GM19035 (cell line): Measurements from ENCODE around the gene AKAP13.
A peak's percentile ranks its signal among the peaks of the same experiment; 100 is the strongest.
"Not testable (repeated sequence)": the region's sequence is repeated elsewhere in the genome, so short reads cannot be mapped to it uniquely, and the experiment has no call there.

Experiments used
- ATAC-seq: cut with Tn5 transposase; IDR thresholded peaks from one replicate; pipeline ENCODE4 v1.9.1; 2021; ENCODE audit not compliant: unreplicated experiment

The AKAP13 gene

GRCh38 chr15:85380217-85380811 is at the start of gene AKAP13:
TSS of gene AKAP13 (plus strand) at chr15:85380603. CDS start at chr15:85485721, 105,118 bp downstream.
- peak; percentile 87 for ATAC-seq

GRCh38 chr15:85330901-85331588 is 49.4 kb upstream of the AKAP13 start:
- ATAC-seq, result peak; percentile 61

GRCh38 chr15:85331655-85332285 is 48.6 kb upstream of the AKAP13 start:
- peak; percentile 7 for ATAC-seq

GRCh38 chr15:85333132-85333831 is 47.1 kb upstream of the AKAP13 start:
- ATAC-seq, result no peak

GRCh38 chr15:85334241-85334640 is 46.2 kb upstream of the AKAP13 start:
- ATAC-seq, result no peak

- ATAC-seq, result no peak
Measured at GRCh38 chr15:85335193-85335942, 45.0 kb upstream of the AKAP13 start.

GRCh38 chr15:85336880-85337279 is 43.5 kb upstream of the AKAP13 start:
- no peak for ATAC-seq

GRCh38 chr15:85337425-85338074 is 42.9 kb upstream of the AKAP13 start:
- ATAC-seq, result no peak

- ATAC-seq, result no peak
Measured at GRCh38 chr15:85340321-85340665, 40.1 kb upstream of the AKAP13 start.

- no peak for ATAC-seq
Measured at GRCh38 chr15:85340852-85341251, 39.6 kb upstream of the AKAP13 start.

- not testable (repeated sequence) for ATAC-seq
Measured at GRCh38 chr15:85342163-85342562, 38.2 kb upstream of the AKAP13 start.

- not testable (repeated sequence) for ATAC-seq
Measured at GRCh38 chr15:85343443-85343842, 37.0 kb upstream of the AKAP13 start.

- not testable (repeated sequence) for ATAC-seq
Measured at GRCh38 chr15:85344241-85344640, 36.2 kb upstream of the AKAP13 start.

GRCh38 chr15:85344653-85345114 is 35.7 kb upstream of the AKAP13 start:
- ATAC-seq, result not testable (repeated sequence)

- ATAC-seq, result not testable (repeated sequence)
Measured at GRCh38 chr15:85345196-85345918, 35.0 kb upstream of the AKAP13 start.

GRCh38 chr15:85346462-85347084 is 33.8 kb upstream of the AKAP13 start:
- ATAC-seq, result not testable (repeated sequence)

GRCh38 chr15:85347264-85348047 is 32.9 kb upstream of the AKAP13 start:
- ATAC-seq, result not testable (repeated sequence)

- not testable (repeated sequence) for ATAC-seq
Measured at GRCh38 chr15:85348048-85348766, 32.2 kb upstream of the AKAP13 start.
